ENCODE results near the gene EEA1.

EEA1 gene

GRCh38 chr12:92938018-92938417 lies 8.9 kb upstream of the EEA1 start:
- Histone ChIP-seq H3K4me3 (ENCODE audit: low read depth, low read length) (no peak overlapping the region), H3K36me3 (ENCODE audit: insufficient read depth, low read length) (no peaks in the 10 kb centered on the region), H3K4me1 (ENCODE audit: control insufficient read depth, insufficient read depth, low read length, unreplicated experiment) (peaks cover 4% of the 10 kb centered on the region), H3K79me2 (ENCODE audit: control insufficient read depth, insufficient read depth, low read length, unreplicated experiment) (no peaks in the 10 kb centered on the region), H3K27me3 (ENCODE audit: insufficient read depth, low read length) (no peaks in the 10 kb centered on the region), H2AFZ (ENCODE audit: low read length, unreplicated experiment) (no peak overlapping the region), H3K27ac (ENCODE audit: low read depth, low read length) (no peak overlapping the region)

GRCh38 chr12:92933606-92934005 lies 4.5 kb upstream of the EEA1 start:
- H2AFZ ChIP-seq (ENCODE audit: low read length, unreplicated experiment): no peak overlapping the region

DNA sequence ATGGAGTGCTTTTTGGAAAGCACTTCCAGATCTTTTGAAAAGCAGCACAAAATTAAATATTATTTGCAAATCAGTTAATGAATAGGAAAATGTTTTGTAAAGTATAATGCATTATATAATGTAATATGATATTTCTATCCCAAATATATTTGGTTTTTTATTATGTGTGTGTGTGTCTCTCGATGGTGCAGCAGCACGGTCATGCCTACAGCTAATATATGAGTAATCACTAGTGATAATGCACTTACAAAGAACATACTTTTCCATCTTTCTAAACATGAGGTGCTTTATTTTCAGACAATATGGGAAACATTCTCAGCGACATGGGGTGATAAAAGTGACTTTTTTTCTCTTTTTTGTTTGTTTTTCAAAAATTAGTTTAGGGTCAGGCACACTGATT lies 1.3 kb upstream of the EEA1 start:
- H2AFZ ChIP-seq (ENCODE audit: low read length, unreplicated experiment): no peak overlapping the region
- no peaks in the 10 kb centered on the region for H3K36me3 ChIP-seq (ENCODE audit: insufficient read depth, low read length)
- no peak overlapping the region for H3K27ac ChIP-seq (ENCODE audit: low read depth, low read length)

More at GRCh38 chr12:92933606-92934005, 4.5 kb upstream of the EEA1 start:
- Histone ChIP-seq H3K79me2 (ENCODE audit: control insufficient read depth, insufficient read depth, low read length, unreplicated experiment) (no peaks in the 10 kb centered on the region), H3K4me3 (ENCODE audit: low read depth, low read length) (no peak overlapping the region), H3K27me3 (ENCODE audit: insufficient read depth, low read length) (no peaks in the 10 kb centered on the region), H3K27ac (ENCODE audit: low read depth, low read length) (no peak overlapping the region), H3K36me3 (ENCODE audit: insufficient read depth, low read length) (no peaks in the 10 kb centered on the region), H3K4me1 (ENCODE audit: control insufficient read depth, insufficient read depth, low read length, unreplicated experiment) (no peaks in the 10 kb centered on the region)

GRCh38 chr12:92929983-92930382 lies 888 bp upstream of the EEA1 start:
- Histone ChIP-seq H3K36me3 (ENCODE audit: insufficient read depth, low read length) (no peaks in the 10 kb centered on the region), H2AFZ (ENCODE audit: low read length, unreplicated experiment) (peak overlapping the region; percentile 92), H3K4me3 (ENCODE audit: low read depth, low read length) (peak overlapping the region; percentile 79), H3K79me2 (ENCODE audit: control insufficient read depth, insufficient read depth, low read length, unreplicated experiment) (peaks cover 36% of the 10 kb centered on the region), H3K27ac (ENCODE audit: low read depth, low read length) (peak overlapping the region; percentile 74), H3K4me1 (ENCODE audit: control insufficient read depth, insufficient read depth, low read length, unreplicated experiment) (peaks cover 13% of the 10 kb centered on the region), H3K27me3 (ENCODE audit: insufficient read depth, low read length) (no peaks in the 10 kb centered on the region)

More for the DNA sequence above, 1.3 kb upstream of the EEA1 start:
- Histone ChIP-seq H3K4me1 (ENCODE audit: control insufficient read depth, insufficient read depth, low read length, unreplicated experiment) (peaks cover 9% of the 10 kb centered on the region), H3K27me3 (ENCODE audit: insufficient read depth, low read length) (no peaks in the 10 kb centered on the region), H3K4me3 (ENCODE audit: low read depth, low read length) (peak overlapping the region; percentile 79), H3K79me2 (ENCODE audit: control insufficient read depth, insufficient read depth, low read length, unreplicated experiment) (peaks cover 31% of the 10 kb centered on the region)

- Histone ChIP-seq H3K36me3 (ENCODE audit: insufficient read depth, low read length) (no peaks in the 10 kb centered on the region), H3K4me1 (ENCODE audit: control insufficient read depth, insufficient read depth, low read length, unreplicated experiment) (peaks cover 13% of the 10 kb centered on the region), H3K27me3 (ENCODE audit: insufficient read depth, low read length) (no peaks in the 10 kb centered on the region), H3K79me2 (ENCODE audit: control insufficient read depth, insufficient read depth, low read length, unreplicated experiment) (peaks cover 50% of the 10 kb centered on the region), H3K4me3 (ENCODE audit: low read depth, low read length) (peak overlapping the region; percentile 79), H3K27ac (ENCODE audit: low read depth, low read length) (peak overlapping the region; percentile 73), H2AFZ (ENCODE audit: low read length, unreplicated experiment) (peak overlapping the region; percentile 34)
Observed at GRCh38 chr12:92928421-92928961, 604 bp downstream of the EEA1 start.

GRCh38 chr12:92927436-92928281 lies 1.4 kb downstream of the EEA1 start:
- Histone ChIP-seq H3K79me2 (ENCODE audit: control insufficient read depth, insufficient read depth, low read length, unreplicated experiment) (peaks cover 55% of the 10 kb centered on the region), H2AFZ (ENCODE audit: low read length, unreplicated experiment) (no peak overlapping the region), H3K27ac (ENCODE audit: low read depth, low read length) (peak overlapping the region; percentile 73)

GRCh38 chr12:92927055-92927435 lies 2.0 kb downstream of the EEA1 start:
- peaks cover 60% of the 10 kb centered on the region for H3K79me2 ChIP-seq (ENCODE audit: control insufficient read depth, insufficient read depth, low read length, unreplicated experiment)
- H3K36me3 ChIP-seq (ENCODE audit: insufficient read depth, low read length): peaks cover 3% of the 10 kb centered on the region; the same call in 1 of the 2 replicates
- H3K4me3 ChIP-seq (ENCODE audit: low read depth, low read length): peak overlapping the region; percentile 79
- H2AFZ ChIP-seq (ENCODE audit: low read length, unreplicated experiment): no peak overlapping the region
- peaks cover 13% of the 10 kb centered on the region for H3K4me1 ChIP-seq (ENCODE audit: control insufficient read depth, insufficient read depth, low read length, unreplicated experiment)
- peak overlapping the region; percentile 73 for H3K27ac ChIP-seq (ENCODE audit: low read depth, low read length)
- no peaks in the 10 kb centered on the region for H3K27me3 ChIP-seq (ENCODE audit: insufficient read depth, low read length)

More at GRCh38 chr12:92927436-92928281, 1.4 kb downstream of the EEA1 start:
- Histone ChIP-seq H3K4me1 (ENCODE audit: control insufficient read depth, insufficient read depth, low read length, unreplicated experiment) (peaks cover 13% of the 10 kb centered on the region), H3K27me3 (ENCODE audit: insufficient read depth, low read length) (no peaks in the 10 kb centered on the region), H3K36me3 (ENCODE audit: insufficient read depth, low read length) (peaks cover 3% of the 10 kb centered on the region; the same call in 1 of the 2 replicates), H3K4me3 (ENCODE audit: low read depth, low read length) (peak overlapping the region; percentile 79)

- H3K79me2 ChIP-seq (ENCODE audit: control insufficient read depth, insufficient read depth, low read length, unreplicated experiment): peaks cover 64% of the 10 kb centered on the region
- H3K4me3 ChIP-seq (ENCODE audit: low read depth, low read length): peak overlapping the region; percentile 79
- H3K27ac ChIP-seq (ENCODE audit: low read depth, low read length): peak overlapping the region; percentile 73
- H3K27me3 ChIP-seq (ENCODE audit: insufficient read depth, low read length): no peaks in the 10 kb centered on the region
- H3K36me3 ChIP-seq (ENCODE audit: insufficient read depth, low read length): peaks cover 3% of the 10 kb centered on the region; the same call in 1 of the 2 replicates
- no peak overlapping the region for H2AFZ ChIP-seq (ENCODE audit: low read length, unreplicated experiment)
- H3K4me1 ChIP-seq (ENCODE audit: control insufficient read depth, insufficient read depth, low read length, unreplicated experiment): peaks cover 13% of the 10 kb centered on the region
Observed at GRCh38 chr12:92926549-92926948, 2.5 kb downstream of the EEA1 start.

DNA sequence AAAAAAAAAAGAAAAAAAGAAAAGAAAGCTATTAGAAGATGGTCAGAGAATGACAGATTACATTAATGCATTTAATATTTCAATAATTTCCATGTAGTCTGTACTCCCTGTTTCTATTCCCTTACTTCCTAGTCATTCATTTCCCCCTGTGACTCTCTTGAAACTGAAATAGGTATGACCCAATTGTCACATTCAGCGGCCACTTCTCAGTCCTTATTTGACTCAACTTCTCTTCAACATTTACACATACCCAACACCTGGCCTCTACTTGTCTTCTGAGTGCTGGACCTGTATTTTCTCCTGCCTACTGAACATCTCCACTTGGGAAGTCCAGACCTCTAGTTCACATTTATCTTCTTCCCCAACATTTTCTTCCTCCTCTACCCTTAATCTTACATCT lies 7.2 kb downstream of the EEA1 start:
- H3K4me1 ChIP-seq (ENCODE audit: control insufficient read depth, insufficient read depth, low read length, unreplicated experiment): peaks cover 13% of the 10 kb centered on the region
- no peak overlapping the region for H3K27ac ChIP-seq (ENCODE audit: low read depth, low read length)
- H3K36me3 ChIP-seq (ENCODE audit: insufficient read depth, low read length): peaks cover 3% of the 10 kb centered on the region; the same call in 1 of the 2 replicates
- no peaks in the 10 kb centered on the region for H3K27me3 ChIP-seq (ENCODE audit: insufficient read depth, low read length)
- H2AFZ ChIP-seq (ENCODE audit: low read length, unreplicated experiment): no peak overlapping the region
- no peak overlapping the region for H3K4me3 ChIP-seq (ENCODE audit: low read depth, low read length)
- peaks cover 47% of the 10 kb centered on the region for H3K79me2 ChIP-seq (ENCODE audit: control insufficient read depth, insufficient read depth, low read length, unreplicated experiment)

- Histone ChIP-seq H3K27me3 (ENCODE audit: insufficient read depth, low read length) (no peaks in the 10 kb centered on the region), H3K79me2 (ENCODE audit: control insufficient read depth, insufficient read depth, low read length, unreplicated experiment) (peaks cover 50% of the 10 kb centered on the region), H2AFZ (ENCODE audit: low read length, unreplicated experiment) (no peak overlapping the region), H3K36me3 (ENCODE audit: insufficient read depth, low read length) (no peaks in the 10 kb centered on the region; the same call in none of the 2 replicates), H3K4me1 (ENCODE audit: control insufficient read depth, insufficient read depth, low read length, unreplicated experiment) (no peaks in the 10 kb centered on the region), H3K27ac (ENCODE audit: low read depth, low read length) (no peak overlapping the region), H3K4me3 (ENCODE audit: low read depth, low read length) (no peak overlapping the region)
Observed at GRCh38 chr12:92915365-92915764, 13.7 kb downstream of the EEA1 start.

DNA sequence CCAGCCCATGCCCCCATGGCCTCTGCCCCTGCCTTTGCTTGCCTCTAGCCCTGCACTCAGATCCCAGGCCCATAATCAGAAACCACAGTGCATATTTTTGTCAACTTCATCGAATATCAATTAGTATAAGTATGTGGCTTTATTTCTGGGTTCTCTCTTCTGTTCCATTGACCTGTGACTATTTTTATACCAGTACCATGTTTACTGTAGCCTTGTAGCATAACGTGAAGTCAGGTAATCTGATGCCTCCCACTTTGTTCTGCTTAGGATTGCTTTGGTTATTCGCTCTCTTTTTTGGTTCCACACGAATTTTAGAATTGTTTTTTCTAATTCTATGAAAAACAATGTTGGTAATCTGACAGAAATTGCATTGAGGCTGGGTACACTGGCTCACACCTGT lies 14.9 kb downstream of the EEA1 start:
- Histone ChIP-seq H3K79me2 (ENCODE audit: control insufficient read depth, insufficient read depth, low read length, unreplicated experiment) (peaks cover 56% of the 10 kb centered on the region), H3K27ac (ENCODE audit: low read depth, low read length) (no peak overlapping the region), H2AFZ (ENCODE audit: low read length, unreplicated experiment) (no peak overlapping the region), H3K36me3 (ENCODE audit: insufficient read depth, low read length) (peaks cover 3% of the 10 kb centered on the region), H3K4me3 (ENCODE audit: low read depth, low read length) (no peak overlapping the region), H3K27me3 (ENCODE audit: insufficient read depth, low read length) (no peaks in the 10 kb centered on the region), H3K4me1 (ENCODE audit: control insufficient read depth, insufficient read depth, low read length, unreplicated experiment) (no peaks in the 10 kb centered on the region)

Measured in ACC112 (cell line).